NCI-H146 (cell line): ENCODE data around the gene DUSP11.
"Not testable (repeated sequence)": the region's sequence is repeated elsewhere in the genome, so short reads cannot be mapped to it uniquely, and the experiment has no call there.

ENCODE experiments used
- DNase-seq: peaks from one replicate; lab custom pipeline; 2025; lab: John Stamatoyannopoulos, UW

Gene DUSP11

GRCh38 chr2:73779467-73780236, at the start of gene DUSP11:
TSS of gene DUSP11 (minus strand) at chr2:73780103. CDS start at chr2:73779974, 129 bp downstream.
- DNase-seq = peak; percentile 92

- peak; percentile 96 for DNase-seq
Observed at GRCh38 chr2:73828818-73829570, 49.1 kb upstream of the DUSP11 start, which contains the start of gene STAMBP. TSS of gene STAMBP (plus strand) at chr2:73828961. CDS start at chr2:73830857, 1,896 bp downstream.

- no peak for DNase-seq
Observed at GRCh38 chr2:73828389-73828817, 48.5 kb upstream of the DUSP11 start.

- DNase-seq = no peak
Observed at GRCh38 chr2:73827660-73828388, 47.9 kb upstream of the DUSP11 start.

GRCh38 chr2:73827018-73827417, 47.1 kb upstream of the DUSP11 start:
- DNase-seq = peak; percentile 40

- no peak for DNase-seq
Observed at GRCh38 chr2:73825408-73825807, 45.5 kb upstream of the DUSP11 start.

- DNase-seq = peak; percentile 73
Observed at GRCh38 chr2:73823916-73824523, 44.1 kb upstream of the DUSP11 start.

GRCh38 chr2:73823416-73823815, 43.5 kb upstream of the DUSP11 start:
- DNase-seq = no peak

- no peak for DNase-seq
Observed at GRCh38 chr2:73822991-73823390, 43.1 kb upstream of the DUSP11 start.

- no peak for DNase-seq
Observed at GRCh38 chr2:73822276-73822675, 42.4 kb upstream of the DUSP11 start.

- no peak for DNase-seq
Observed at GRCh38 chr2:73821669-73822068, 41.8 kb upstream of the DUSP11 start.

GRCh38 chr2:73821227-73821626, 41.3 kb upstream of the DUSP11 start:
- DNase-seq = no peak

- no peak for DNase-seq
Observed at GRCh38 chr2:73818296-73818695, 38.4 kb upstream of the DUSP11 start.

GRCh38 chr2:73812635-73813034, 32.7 kb upstream of the DUSP11 start:
- no peak for DNase-seq

- DNase-seq = no peak
Observed at GRCh38 chr2:73811878-73812277, 32.0 kb upstream of the DUSP11 start.

GRCh38 chr2:73783883-73784282, 4.0 kb upstream of the DUSP11 start, which contains the start of gene C2orf78:
TSS of gene C2orf78 (plus strand) at chr2:73784183. CDS start at chr2:73784310, 127 bp downstream.
- not testable (repeated sequence) for DNase-seq

- not testable (repeated sequence) for DNase-seq
Observed at GRCh38 chr2:73783402-73783801, 3.5 kb upstream of the DUSP11 start.

GRCh38 chr2:73780237-73780582, 307 bp upstream of the DUSP11 start:
- no peak for DNase-seq

- not testable (repeated sequence) for DNase-seq
Observed at GRCh38 chr2:73778867-73779466, 936 bp downstream of the DUSP11 start.

- DNase-seq = no peak
Observed at GRCh38 chr2:73776869-73777519, 2.9 kb downstream of the DUSP11 start.

GRCh38 chr2:73776381-73776780, 3.5 kb downstream of the DUSP11 start:
- DNase-seq = no peak
